Endodermal cell (in vitro differentiated cells): ENCODE results near the gene AARS1. TPM values are rescaled to one million over a fixed set of nuclear protein-coding genes. Genes with fewer than 3 reads are reported as not detected.
"Not testable (repeated sequence)": the region's sequence is repeated elsewhere in the genome, so short reads cannot be mapped to it uniquely, and the experiment has no call there.

Experiments used
- DNase-seq: peaks from one replicate; pipeline ENCODE4 v3.0.0-alpha.2; 2017
- H3K27ac ChIP-seq: 2 replicates; pipeline ENCODE4 v1.5.1; 2013; ENCODE audit warnings: mild to moderate bottlenecking, low read depth, low read length, moderate library complexity
- H3K27me3 ChIP-seq: 2 replicates; pipeline ENCODE4 v1.6.1; 2013; ENCODE audit warnings: mild to moderate bottlenecking, low read length, moderate library complexity; ENCODE audit not compliant: insufficient read depth, control insufficient read depth, poor library complexity, severe bottlenecking
- H3K36me3 ChIP-seq: 2 replicates; pipeline ENCODE4 v1.7.0; 2013; ENCODE audit warnings: mild to moderate bottlenecking, low read length, moderate library complexity; ENCODE audit not compliant: control insufficient read depth, insufficient read depth
- H3K4me1 ChIP-seq: one replicate; pipeline ENCODE4 v1.7.0; 2013; ENCODE audit warnings: low read length; ENCODE audit not compliant: control insufficient read depth, insufficient read depth
- H3K4me3 ChIP-seq: 2 replicates; pipeline ENCODE4 v1.5.1; 2013; ENCODE audit warnings: mild to moderate bottlenecking, low read length, moderate library complexity
- H3K9ac ChIP-seq: 2 replicates; pipeline ENCODE4 v1.6.1; 2013; ENCODE audit warnings: mild to moderate bottlenecking, low read length, moderate library complexity; ENCODE audit not compliant: poor library complexity, severe bottlenecking; ENCODE audit errors: extremely low read depth
- H3K9me3 ChIP-seq: 2 replicates; pipeline ENCODE4 v1.6.1; 2013; ENCODE audit warnings: mild to moderate bottlenecking, low read length, moderate library complexity; ENCODE audit not compliant: control insufficient read depth
- H3K27ac Mint-ChIP-seq: 2 replicates; pipeline ENCODE4 v1.8.0; 2020; ENCODE audit warnings: mixed read lengths
- H3K27me3 Mint-ChIP-seq: 2 replicates; pipeline ENCODE4 v1.8.0; 2021; ENCODE audit warnings: mild to moderate bottlenecking, mixed read lengths; ENCODE audit not compliant: insufficient read depth
- H3K36me3 Mint-ChIP-seq: 2 replicates; pipeline ENCODE4 v1.8.0; 2020; ENCODE audit warnings: low read depth, mixed read lengths
- H3K4me1 Mint-ChIP-seq: 2 replicates; pipeline ENCODE4 v1.8.0; 2020; ENCODE audit warnings: mixed read lengths
- H3K4me3 Mint-ChIP-seq: 2 replicates; pipeline ENCODE4 v1.8.0; 2020; ENCODE audit warnings: mild to moderate bottlenecking, moderate library complexity, mixed read lengths
- H3K9me3 Mint-ChIP-seq: 2 replicates; pipeline ENCODE4 v1.8.0; 2020; ENCODE audit warnings: mild to moderate bottlenecking, mixed read lengths
- WGBS, 2 experiments: methylation state at CpG; one replicate each; pipeline versions ENCODE4 v1.1.5 to v1.1.7; 2013; ENCODE audit warnings: missing lambda C conversion rate in 2 of 2, mixed read lengths in 1 of 2; ENCODE audit not compliant: insufficient coverage in 1 of 2, insufficient read length in 1 of 2; 5-methylcytosine and 5-hydroxymethylcytosine counted together
- total RNA-seq, 2 donors: library from RNA; stranded (reverse); fragmentation: NEBNext Ultra II Directional in 1 of 2; extraction: Animal tissue kit (Norgen Biotek cat#: 25700) in 1 of 2; gene quantifications; 2 replicates in 1 of 2; 3 replicates in 1 of 2; pipeline ENCODE4 v1.2.1, GENCODE V29; 2021
- TF ChIP-seq, protein P1 (sequence below): fragments of 200-600 bp; sonication (generic); conservative IDR thresholded peaks from 2 replicates; pipeline ENCODE4 v1.5.0; 2021; ENCODE audit warnings: antibody characterized with exemption, mild to moderate bottlenecking

Gene AARS1
- total RNA-seq, 2 donors from 2014 or later: 132 to 143 TPM

- no peaks in the 10 kb centered on the region for H3K9me3 Mint-ChIP-seq
- H3K27me3 Mint-ChIP-seq: no peaks in the 10 kb centered on the region
- H3K27ac Mint-ChIP-seq: no peak overlapping the region
Measured at GRCh38 chr16:70250748-70251628, 38.3 kb downstream of the AARS1 start.

DNA sequence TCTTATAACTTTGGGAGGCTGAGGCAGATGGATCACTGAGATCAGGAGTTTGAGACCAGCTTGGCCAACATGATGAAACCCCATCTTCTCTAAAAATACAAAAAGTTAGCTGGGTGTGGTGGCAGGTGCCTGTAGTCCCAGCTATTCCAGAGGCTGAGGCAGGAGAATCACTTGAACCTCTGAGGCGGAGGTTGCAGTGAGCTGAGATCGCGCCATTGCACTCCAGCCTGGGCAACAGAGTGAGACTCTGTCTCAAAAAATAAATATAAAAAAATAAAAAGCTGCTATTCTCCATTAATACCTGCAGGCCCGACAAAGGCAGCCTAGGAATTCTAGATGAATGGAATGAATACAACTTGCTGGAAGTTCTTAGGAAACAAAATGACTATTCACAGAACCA, 39.6 kb downstream of the AARS1 start:
- H3K9ac ChIP-seq, H3K4me1 Mint-ChIP-seq, H3K9me3 ChIP-seq, H3K27me3 ChIP-seq, H3K9me3 Mint-ChIP-seq, H3K27ac Mint-ChIP-seq, H3K27me3 Mint-ChIP-seq, DNase-seq, H3K27ac ChIP-seq, H3K4me1 ChIP-seq: not testable (repeated sequence)
- peak overlapping the region; percentile 26 for H3K4me3 Mint-ChIP-seq
- Histone ChIP-seq H3K4me3 (peak overlapping the region; percentile 43), H3K36me3 (peaks cover 28% of the 10 kb centered on the region)
- 93% methylated on average over 3 of the region's 4 CpGs; no CpG with 5 or more reads in 1 of the 2 experiments for WGBS, 2 experiments
- H3K36me3 Mint-ChIP-seq: peaks cover 35% of the 10 kb centered on the region

More at GRCh38 chr16:70250748-70251628, 38.3 kb downstream of the AARS1 start:
- peaks cover 39% of the 10 kb centered on the region for H3K36me3 ChIP-seq
- H3K27ac ChIP-seq: peak overlapping the region; percentile 53
- H3K27me3 ChIP-seq: no peaks in the 10 kb centered on the region
- H3K9me3 ChIP-seq: no peaks in the 10 kb centered on the region
- TF ChIP-seq, protein P1, sequence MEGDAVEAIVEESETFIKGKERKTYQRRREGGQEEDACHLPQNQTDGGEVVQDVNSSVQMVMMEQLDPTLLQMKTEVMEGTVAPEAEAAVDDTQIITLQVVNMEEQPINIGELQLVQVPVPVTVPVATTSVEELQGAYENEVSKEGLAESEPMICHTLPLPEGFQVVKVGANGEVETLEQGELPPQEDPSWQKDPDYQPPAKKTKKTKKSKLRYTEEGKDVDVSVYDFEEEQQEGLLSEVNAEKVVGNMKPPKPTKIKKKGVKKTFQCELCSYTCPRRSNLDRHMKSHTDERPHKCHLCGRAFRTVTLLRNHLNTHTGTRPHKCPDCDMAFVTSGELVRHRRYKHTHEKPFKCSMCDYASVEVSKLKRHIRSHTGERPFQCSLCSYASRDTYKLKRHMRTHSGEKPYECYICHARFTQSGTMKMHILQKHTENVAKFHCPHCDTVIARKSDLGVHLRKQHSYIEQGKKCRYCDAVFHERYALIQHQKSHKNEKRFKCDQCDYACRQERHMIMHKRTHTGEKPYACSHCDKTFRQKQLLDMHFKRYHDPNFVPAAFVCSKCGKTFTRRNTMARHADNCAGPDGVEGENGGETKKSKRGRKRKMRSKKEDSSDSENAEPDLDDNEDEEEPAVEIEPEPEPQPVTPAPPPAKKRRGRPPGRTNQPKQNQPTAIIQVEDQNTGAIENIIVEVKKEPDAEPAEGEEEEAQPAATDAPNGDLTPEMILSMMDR: no peak
- H3K4me1 Mint-ChIP-seq: peaks cover 6% of the 10 kb centered on the region
- H3K4me3 ChIP-seq: peak overlapping the region; percentile 84
- H3K36me3 Mint-ChIP-seq: peaks cover 46% of the 10 kb centered on the region
- H3K4me3 Mint-ChIP-seq: peak overlapping the region; percentile 75
- DNase-seq: peak; percentile 78
- 1 to 5% methylated on average over 33 to 92 of the region's 92 CpGs for WGBS, 2 experiments
- peak overlapping the region; percentile 62 for H3K9ac ChIP-seq
- H3K4me1 ChIP-seq: no peaks in the 10 kb centered on the region

- not testable (repeated sequence) for H3K27me3 Mint-ChIP-seq, H3K4me1 Mint-ChIP-seq, H3K4me1 ChIP-seq, DNase-seq, H3K9me3 ChIP-seq, H3K27ac ChIP-seq, H3K27ac Mint-ChIP-seq, H3K27me3 ChIP-seq, H3K4me3 ChIP-seq, H3K9ac ChIP-seq, H3K36me3 ChIP-seq, H3K4me3 Mint-ChIP-seq, H3K9me3 Mint-ChIP-seq
- peaks cover 23% of the 10 kb centered on the region for H3K36me3 Mint-ChIP-seq
Measured at GRCh38 chr16:70238773-70239172, 50.5 kb downstream of the AARS1 start.

DNA sequence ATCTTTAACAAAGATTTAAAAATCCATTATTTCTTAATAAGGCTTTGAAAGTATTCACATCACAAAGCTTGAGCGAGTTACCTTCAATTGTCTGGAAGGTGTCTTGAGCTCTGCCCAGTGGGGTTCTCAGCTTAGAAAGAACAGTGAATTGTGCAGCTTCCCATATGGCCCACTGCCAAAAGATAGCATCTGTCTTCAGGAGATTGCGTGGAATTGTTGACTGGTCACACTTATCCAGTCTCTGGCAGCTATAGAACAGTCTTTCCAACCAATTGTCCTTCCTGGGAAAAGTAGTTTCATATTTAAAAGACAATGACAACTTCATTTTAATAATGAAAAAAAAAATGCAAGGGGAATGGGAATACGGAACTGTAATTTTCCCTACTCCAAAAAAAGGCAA, 57.5 kb downstream of the AARS1 start:
- not testable (repeated sequence) for H3K27me3 Mint-ChIP-seq, H3K27me3 ChIP-seq, H3K4me1 ChIP-seq, H3K4me3 ChIP-seq, H3K27ac Mint-ChIP-seq, DNase-seq, H3K4me3 Mint-ChIP-seq, H3K9ac ChIP-seq, H3K27ac ChIP-seq, H3K4me1 Mint-ChIP-seq, H3K9me3 ChIP-seq, H3K9me3 Mint-ChIP-seq, H3K36me3 ChIP-seq
- H3K36me3 Mint-ChIP-seq: peaks cover 23% of the 10 kb centered on the region
- 100% methylated on average over 2 of the region's 3 CpGs; no CpG with 5 or more reads in 1 of the 2 experiments for WGBS, 2 experiments

- not testable (repeated sequence) for H3K27ac Mint-ChIP-seq, H3K27me3 ChIP-seq, H3K4me3 Mint-ChIP-seq, H3K27ac ChIP-seq, DNase-seq, H3K9me3 Mint-ChIP-seq, H3K27me3 Mint-ChIP-seq, H3K4me3 ChIP-seq, H3K36me3 ChIP-seq, H3K4me1 ChIP-seq, H3K9me3 ChIP-seq, H3K9ac ChIP-seq, H3K4me1 Mint-ChIP-seq
- H3K36me3 Mint-ChIP-seq: peaks cover 30% of the 10 kb centered on the region
Measured at GRCh38 chr16:70226024-70226423, 63.3 kb downstream of the AARS1 start.

DNA sequence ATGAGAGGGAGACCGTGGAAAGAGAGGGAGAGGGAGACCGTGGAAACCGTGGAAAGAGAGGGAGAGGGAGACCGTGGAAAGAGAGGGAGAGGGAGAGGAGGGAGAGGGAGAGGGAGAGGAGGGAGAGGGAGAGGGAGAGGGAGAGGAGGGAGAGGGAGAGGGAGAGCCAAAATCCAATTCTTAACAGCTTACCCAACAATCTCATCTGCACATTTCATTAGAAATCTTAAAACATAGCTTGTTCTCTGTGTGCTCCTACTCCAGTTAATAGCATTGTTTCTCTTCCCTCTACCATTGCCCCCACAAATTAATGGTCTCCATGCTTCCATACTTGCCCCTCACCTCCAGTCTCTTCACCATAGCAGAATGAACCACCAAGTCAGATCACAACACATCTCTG, 63.9 kb downstream of the AARS1 start:
- H3K9me3 Mint-ChIP-seq, H3K36me3 ChIP-seq, H3K27ac ChIP-seq, DNase-seq, H3K4me1 ChIP-seq, H3K4me1 Mint-ChIP-seq, H3K27me3 ChIP-seq, H3K9ac ChIP-seq, H3K4me3 Mint-ChIP-seq, H3K27me3 Mint-ChIP-seq, H3K9me3 ChIP-seq, H3K4me3 ChIP-seq, H3K27ac Mint-ChIP-seq: not testable (repeated sequence)
- H3K36me3 Mint-ChIP-seq: peaks cover 29% of the 10 kb centered on the region
- WGBS, 2 experiments: 100% methylated on average over 1 of the region's 4 CpGs; no CpG with 5 or more reads in 1 of the 2 experiments
